Bronchial smooth muscle cell (primary cell): Measurements from ENCODE around the gene LGALS9C. TPM values are rescaled to one million over a fixed set of nuclear protein-coding genes. Genes with fewer than 3 reads are reported as not detected.

ENCODE experiments used
- total RNA-seq: library from RNA; depleted of rRNA; stranded (reverse); fragments of >200 nt; gene quantifications from 2 replicates; pipeline ENCODE4 v1.2.1, GENCODE V29; 2014

Gene LGALS9C
- not detected in 2 replicates for total RNA-seq

DNA sequence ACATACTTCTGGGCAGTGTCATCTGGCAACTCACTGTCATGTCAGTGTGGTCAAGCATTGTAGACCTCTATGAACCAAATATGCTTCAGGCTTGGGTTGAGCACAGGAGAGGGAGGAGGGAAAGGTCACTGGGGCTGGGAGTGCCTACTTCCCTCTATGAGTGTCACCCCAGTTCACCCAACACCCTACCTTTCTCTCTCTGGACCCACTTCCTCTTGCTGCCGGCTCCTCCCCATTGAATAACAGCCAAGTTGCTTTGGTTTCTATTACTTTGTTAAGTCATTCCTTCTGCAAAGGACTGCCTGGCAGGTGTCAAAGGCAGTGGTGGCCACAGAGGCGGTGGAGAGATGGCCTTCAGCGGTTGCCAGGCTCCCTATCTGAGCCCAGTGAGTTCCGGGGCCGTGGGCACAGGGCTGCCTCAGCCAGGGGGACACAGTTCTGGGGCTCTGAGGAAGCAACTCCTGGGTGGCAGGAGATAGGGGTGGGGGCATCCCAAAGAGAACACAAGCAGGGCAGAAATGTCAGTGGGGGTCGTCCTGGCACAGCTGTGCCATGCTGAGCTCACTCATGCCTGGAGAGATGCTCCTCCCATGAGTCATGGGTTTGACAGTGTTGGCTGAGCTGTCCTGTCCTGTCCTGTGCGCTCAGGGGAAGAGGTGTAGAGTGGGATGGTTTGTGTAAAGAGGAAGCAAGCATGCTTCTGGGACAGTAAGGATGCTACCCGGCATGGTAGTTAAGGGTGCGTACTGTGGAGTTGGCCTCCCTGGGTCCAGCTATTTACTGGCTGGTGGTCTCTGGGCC lies at the start of gene LGALS9C:
Gene LGALS9C, plus strand, starts transcription at position 282 of the 801 bp plus-strand sequence. Its CDS starts 66 bp downstream, at position 348.

Other genes with a start within 250 kb of the LGALS9C start
- gene FLII, start 218.1 kb upstream of the LGALS9C start, total RNA-seq: 400 and 445 TPM in 2 replicates
- gene MIEF2, start 216.1 kb upstream of the LGALS9C start, total RNA-seq: 18.1 and 23.2 TPM in 2 replicates
- 7.0 and 9.6 TPM in 2 replicates for gene TOP3A, start 161.8 kb upstream of the LGALS9C start, total RNA-seq
- gene SMCR8, start 161.5 kb upstream of the LGALS9C start, total RNA-seq: 10.9 and 12.9 TPM in 2 replicates
- 5.2 and 7.9 TPM in 2 replicates for gene SHMT1, start 113.2 kb upstream of the LGALS9C start, total RNA-seq
- not detected in 2 replicates for gene EVPLL, start 99.0 kb upstream of the LGALS9C start, total RNA-seq
- gene TBC1D28, start 167.6 kb downstream of the LGALS9C start, total RNA-seq: not detected in 2 replicates
- 1.7 and 4.1 TPM in 2 replicates for gene FOXO3B, start 205.5 kb downstream of the LGALS9C start, total RNA-seq